RWPE1 (cell line): Measurements from ENCODE around the gene NATD1.

Experiments used
- CTCF ChIA-PET: fragments of 350-600 bp; sonication (Branson Sonifier 250); formaldehyde crosslinking; extraction: SDS; loops from one replicate; lab custom pipeline; 2021; lab: Yijun Ruan, JAX
- POLR2A ChIA-PET: fragments of 400-600 bp; formaldehyde crosslinking; extraction: SDS; loops from one replicate; lab custom pipeline; 2020; ENCODE audit warnings: antibody characterized with exemption; ENCODE audit not compliant: low non-redundant PET; lab: Yijun Ruan, JAX
- DNase-seq: peaks from one replicate; pipeline ENCODE4 v3.0.0; 2012; ENCODE audit warnings: low spot score
- H3K27ac ChIP-seq: fragments of 450-650 bp; 2 replicates; pipeline ENCODE4 v1.5.1; 2017
- CTCF ChIP-seq: fragments of 450-650 bp; conservative IDR thresholded peaks from 2 replicates; pipeline ENCODE4 v1.5.1; 2017; ENCODE audit warnings: low read depth, mild to moderate bottlenecking

NATD1 gene

GRCh38 chr17:21298056-21298982, 45.1 kb upstream of the NATD1 start:
- ChIA-PET POLR2A (no interaction called here), CTCF (no interaction called here)
- DNase-seq, result no peak
- H3K27ac ChIP-seq, result peak overlapping the region; percentile 71
- TF ChIP-seq CTCF, result no peak

- TF ChIP-seq CTCF, result no peak
- ChIA-PET POLR2A (no interaction called here), CTCF (no interaction called here)
- peak overlapping the region; percentile 71 for H3K27ac ChIP-seq
- no peak for DNase-seq
Measured at GRCh38 chr17:21297597-21297996, 44.4 kb upstream of the NATD1 start.

- H3K27ac ChIP-seq, result peak overlapping the region; percentile 71
- TF ChIP-seq CTCF, result no peak
- POLR2A ChIA-PET, result no interaction called here
- CTCF ChIA-PET, result no interaction called here
- DNase-seq, result no peak
Measured at GRCh38 chr17:21297026-21297520, 43.9 kb upstream of the NATD1 start.

GRCh38 chr17:21296097-21297025, 43.2 kb upstream of the NATD1 start:
- ChIA-PET CTCF (interaction anchor here (0.6 kb wide), 1 partner anchor 23 kb away, joined by 3 read pairs; no protein-coding TSS in a partner anchor), POLR2A (no interaction called here)
- DNase-seq, result no peak
- H3K27ac ChIP-seq, result peak overlapping the region; percentile 71
- no peak for TF ChIP-seq CTCF

- POLR2A ChIA-PET, result interaction anchor here (0.6 to 0.8 kb wide), 2 partner anchors 19 to 92 kb away, joined by 3 to 13 read pairs; no protein-coding TSS in a partner anchor
- no peak for DNase-seq
- H3K27ac ChIP-seq, result peak overlapping the region; percentile 71
- TF ChIP-seq CTCF, result no peak
- CTCF ChIA-PET, result no interaction called here
Measured at GRCh38 chr17:21295036-21295952, 42.1 kb upstream of the NATD1 start.
